Suppressor macrophage treated with lipopolysaccharide for 4 hours (primary cell): ENCODE data around the gene TBRG1.
"Not testable (repeated sequence)": the region's sequence is repeated elsewhere in the genome, so short reads cannot be mapped to it uniquely, and the experiment has no call there.

Source experiments
- DNase-seq: peaks from one replicate; pipeline ENCODE4 v3.0.0-alpha.2; 2020

TBRG1 gene, protein sequence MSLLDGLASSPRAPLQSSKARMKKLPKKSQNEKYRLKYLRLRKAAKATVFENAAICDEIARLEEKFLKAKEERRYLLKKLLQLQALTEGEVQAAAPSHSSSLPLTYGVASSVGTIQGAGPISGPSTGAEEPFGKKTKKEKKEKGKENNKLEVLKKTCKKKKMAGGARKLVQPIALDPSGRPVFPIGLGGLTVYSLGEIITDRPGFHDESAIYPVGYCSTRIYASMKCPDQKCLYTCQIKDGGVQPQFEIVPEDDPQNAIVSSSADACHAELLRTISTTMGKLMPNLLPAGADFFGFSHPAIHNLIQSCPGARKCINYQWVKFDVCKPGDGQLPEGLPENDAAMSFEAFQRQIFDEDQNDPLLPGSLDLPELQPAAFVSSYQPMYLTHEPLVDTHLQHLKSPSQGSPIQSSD

DNA sequence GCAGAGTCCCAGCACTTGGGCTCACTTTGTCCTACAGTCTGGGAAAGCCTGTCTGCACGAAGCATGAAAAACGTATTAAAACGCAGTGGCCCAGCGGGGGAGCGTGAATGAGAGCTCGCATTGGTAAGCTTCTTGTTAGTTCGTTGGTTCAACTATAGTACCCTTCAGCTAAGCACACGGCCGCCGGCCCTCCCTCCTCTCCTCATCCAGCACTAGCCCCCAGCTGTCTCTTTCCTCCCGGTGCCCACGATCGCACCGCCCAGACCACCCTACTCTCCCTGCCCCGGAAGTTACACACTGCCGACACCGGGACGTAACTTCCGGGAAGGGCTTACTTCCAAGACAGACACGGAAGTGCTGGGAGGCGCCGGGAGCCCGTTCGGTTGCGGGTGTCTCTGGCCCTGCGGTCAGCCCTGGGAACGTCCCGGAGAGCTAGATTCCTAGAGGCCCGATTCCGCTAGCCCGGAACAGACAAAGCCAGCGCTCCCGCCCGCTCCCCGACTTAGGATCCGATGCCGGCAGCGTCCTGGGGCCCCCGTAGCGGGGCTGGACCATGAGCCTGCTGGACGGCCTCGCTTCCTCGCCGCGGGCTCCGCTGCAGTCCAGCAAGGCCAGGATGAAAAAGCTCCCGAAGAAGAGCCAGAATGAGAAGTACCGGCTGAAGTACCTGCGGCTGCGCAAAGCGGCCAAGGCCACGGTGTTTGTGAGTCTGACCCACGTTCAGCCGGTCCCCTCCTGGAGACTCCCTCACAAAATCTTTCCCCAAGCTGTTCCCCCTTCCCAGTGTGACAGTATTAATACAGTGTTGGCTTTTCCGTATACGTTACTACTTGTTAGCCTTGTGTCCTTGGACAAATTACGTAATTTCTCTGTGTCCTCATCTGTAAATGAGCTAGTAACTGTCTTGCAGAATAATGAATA is at the start of gene TBRG1:
Gene TBRG1 (plus strand): TSS at position 334 of the 921 bp plus-strand sequence. CDS start 220 bp downstream, at position 554.
- peak; percentile 93 for DNase-seq

DNA sequence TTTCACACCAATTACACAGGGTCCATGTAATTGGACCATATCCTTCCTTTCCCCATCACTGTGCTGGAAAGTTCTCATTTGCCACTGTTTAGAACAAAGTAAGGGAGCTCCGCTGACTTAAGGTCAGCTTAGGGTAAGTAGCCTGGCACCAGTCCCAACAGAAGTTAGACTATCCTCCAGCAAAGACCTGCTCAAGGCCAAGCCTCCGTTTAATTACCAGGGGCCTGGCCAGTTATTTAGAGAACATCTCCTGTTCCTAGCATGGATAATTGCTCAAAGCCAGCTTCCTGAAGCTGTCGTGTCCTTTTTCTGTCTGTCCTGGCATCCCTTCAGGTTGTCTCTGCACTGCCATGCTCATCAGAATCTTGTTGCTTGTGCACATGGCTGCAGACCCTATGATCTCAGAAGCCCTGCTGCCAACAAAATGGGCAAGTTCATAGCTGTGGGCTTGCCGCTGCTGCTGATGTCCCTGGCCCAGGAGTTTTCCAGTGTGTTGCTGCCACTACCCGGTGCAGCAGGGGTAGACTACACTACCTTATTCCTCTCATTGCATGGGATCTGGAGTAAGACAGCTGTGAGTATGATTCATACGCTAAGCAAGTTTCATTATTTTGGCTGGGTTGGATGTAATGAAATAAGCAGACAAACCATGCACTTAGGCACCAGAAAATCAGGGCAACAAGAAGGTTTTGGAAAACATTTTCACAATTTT is 44.8 kb upstream of the TBRG1 start:
- DNase-seq = no peak

DNA sequence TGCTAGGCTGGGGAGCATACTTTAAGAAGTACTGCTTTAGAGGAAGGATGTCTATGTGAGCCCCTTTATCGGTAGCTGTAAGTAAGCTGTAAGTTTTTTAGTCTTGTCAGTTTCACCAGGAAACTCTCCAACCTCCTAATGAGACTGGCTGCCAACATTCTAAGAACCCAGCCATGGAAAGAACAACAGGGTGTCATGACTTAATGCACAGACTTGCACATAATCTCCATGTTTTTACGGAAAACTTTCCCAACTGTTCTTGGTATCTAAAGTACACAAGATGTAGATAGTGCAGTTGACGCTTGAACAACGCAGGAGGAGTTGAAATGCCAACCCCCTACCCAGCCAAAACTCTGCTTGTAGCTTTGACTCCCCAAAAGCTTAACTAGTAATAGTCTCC is 43.9 kb upstream of the TBRG1 start:
- DNase-seq = no peak

DNA sequence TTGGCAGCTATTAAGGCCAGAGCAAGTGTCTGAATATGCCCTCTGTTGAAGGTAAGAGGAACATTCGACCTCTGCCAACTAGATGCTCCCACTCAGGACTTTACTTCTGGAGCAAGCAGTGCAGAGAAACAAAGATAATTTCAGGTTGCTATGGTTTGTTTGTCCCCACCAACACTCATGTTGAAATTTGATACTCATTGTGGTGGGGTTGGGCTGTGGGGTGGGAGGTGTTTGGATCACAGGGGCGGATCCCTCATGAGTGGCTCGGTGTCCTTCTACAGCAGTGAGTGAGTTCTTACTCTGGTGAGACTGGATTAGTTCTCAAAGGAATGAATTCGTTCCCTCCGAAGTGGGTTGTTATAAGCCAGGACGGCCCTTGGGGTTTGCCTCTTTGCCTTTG is 40.8 kb upstream of the TBRG1 start:
- no peak for DNase-seq

DNA sequence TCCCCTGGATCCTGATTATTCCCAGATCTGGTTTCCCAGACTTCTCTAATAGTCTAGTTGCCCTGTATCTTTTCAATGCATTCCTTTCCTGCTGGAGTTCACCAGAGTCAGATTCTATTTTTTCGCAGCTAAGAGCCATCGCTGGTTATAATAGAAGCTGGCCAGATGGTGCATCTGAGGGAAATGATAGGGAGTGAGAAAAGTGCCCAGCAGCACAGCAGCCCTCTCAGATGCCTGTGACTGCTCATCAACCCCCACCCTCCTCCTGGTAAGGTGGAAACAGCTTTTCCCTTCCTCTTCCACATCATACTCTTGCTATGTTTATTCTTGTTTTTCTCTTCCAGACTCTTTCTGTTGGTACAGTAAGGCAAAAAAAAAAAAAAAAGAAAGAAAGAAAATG is 40.1 kb upstream of the TBRG1 start:
- DNase-seq = no peak

DNA sequence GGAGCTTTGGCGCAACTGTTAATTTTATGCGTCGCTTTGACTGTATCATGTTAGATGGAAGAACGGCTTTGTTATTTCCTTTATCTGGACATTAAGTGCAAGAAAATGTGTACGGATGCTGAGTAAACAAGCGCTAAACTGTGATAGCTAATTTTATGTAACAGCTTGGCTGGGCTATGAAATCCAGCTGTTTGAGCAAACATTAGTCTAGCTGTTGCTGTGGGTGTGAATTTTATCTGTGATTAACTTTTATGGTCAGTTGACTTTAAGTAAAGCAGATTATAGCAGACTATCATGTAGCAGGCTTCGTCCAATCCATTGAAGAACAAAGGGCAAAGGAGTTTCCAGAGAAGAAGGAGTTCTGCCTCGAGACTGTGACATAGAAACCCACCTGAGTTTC is 38.9 kb upstream of the TBRG1 start:
- DNase-seq = no peak

DNA sequence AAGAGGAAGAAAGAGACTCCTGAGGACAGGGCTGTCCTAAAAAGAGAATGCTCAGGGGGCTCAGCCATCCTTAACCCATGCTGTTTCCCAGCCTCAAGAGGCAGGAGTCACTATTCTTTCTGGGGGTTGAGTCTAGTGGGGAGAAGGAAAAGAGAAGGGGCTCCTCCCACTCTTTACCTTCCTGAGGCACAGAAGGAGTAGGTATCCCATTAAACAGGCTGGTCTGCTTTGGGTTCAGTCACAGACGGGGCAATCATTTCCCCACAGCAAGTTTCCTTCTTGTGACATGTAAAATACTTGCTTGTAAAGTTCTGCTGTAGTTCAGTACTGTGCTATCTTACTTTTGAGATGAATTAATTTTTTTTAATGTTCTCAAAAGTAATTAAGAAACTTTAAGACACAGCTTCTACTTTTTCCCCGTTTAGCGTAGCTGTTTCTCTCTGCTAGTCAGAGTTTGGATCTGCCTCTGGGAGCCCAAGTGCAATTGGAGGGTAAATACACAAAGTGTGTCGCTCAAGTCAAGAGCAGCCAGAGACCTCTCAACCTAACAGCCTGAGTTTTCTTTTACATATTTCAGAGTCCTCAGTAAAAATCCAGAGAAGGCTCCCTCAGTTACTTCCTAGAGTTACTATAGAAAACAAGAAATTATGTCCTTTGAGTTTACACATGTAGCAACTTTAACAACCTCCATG is 37.8 kb upstream of the TBRG1 start:
- no peak for DNase-seq

DNA sequence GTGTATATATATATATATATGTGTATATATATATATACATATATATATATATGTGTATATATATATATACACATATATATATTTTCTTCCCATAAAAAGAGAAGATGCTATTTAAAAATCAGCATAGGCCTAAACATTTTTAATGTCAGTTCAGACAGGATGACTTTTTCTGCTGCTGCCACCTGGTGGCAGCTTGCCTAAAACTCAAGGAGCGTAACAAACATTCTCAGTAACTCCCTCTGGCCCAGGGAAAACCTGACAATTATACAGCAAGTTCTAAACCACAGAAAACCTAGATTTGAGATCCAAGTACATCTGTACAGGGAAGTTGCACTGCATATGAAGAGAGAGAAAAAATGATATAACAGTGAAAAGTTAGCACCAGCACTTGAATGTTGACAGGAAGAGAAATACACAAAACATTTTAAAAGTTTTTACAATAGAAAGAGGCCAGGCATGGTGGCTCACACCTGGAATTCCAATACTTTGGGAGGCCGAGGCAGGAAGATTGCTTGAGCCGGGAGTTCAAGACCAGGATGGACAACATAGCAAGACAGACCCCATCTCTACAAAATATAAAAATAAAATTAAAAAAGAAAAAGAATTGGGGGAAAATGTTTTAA is 36.3 kb upstream of the TBRG1 start:
- peak; percentile 73 for DNase-seq

DNA sequence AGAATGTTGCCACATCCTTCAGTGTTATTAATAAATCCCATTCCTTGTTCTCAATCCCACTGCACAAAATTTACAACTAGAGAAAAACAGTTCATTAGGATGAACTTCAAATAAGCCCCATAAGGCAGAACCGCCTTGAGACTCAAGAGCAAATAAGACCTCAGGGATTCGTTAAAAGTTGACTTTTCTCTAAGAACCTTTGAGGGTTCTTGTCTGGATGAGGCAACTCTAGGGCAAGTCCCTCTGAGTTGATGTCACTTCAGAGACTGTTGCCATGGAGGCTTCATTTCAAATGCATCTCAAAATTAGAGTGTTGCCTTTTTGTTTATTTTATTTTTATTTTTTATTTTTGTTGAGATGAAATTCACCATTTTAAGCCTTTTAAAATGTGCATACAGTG is 31.2 kb upstream of the TBRG1 start:
- no peak for DNase-seq

DNA sequence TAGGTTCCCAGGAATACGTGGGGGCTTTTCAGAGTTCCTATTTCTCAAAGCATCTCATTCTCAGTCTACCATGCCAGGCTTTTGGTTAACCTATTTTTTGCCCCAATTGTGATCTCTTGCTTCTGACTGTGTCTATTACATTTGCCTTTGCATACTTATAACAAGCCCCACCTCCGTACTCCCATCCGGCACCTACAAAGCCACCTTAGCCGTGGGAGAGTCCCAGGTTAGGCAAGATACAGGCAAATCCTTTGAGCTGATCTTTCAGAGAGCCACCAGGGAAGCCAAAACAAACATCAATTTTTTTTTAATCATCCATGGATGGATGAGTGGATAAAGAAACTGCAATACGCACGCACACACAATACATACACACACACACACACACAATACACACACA is 30.0 kb upstream of the TBRG1 start:
- no peak for DNase-seq

DNA sequence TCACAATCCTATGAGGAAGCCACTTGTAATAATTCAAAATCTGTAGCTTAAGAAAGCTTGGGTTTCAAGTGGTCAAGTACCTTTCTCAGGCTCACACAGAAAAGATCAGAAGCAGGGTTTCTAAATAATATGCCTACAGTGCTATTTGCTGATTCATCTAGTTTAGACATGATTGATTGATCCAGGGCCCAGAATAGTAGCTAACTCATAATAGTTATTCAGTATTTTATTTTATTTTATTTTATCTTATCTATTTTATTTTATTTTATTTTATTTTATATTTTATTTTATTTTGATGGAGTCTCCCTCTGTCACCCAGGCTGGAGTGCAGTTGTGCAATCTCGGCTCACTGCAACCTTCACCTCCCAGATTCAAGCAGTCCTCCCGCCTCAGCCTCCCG is 27.4 kb upstream of the TBRG1 start:
- no peak for DNase-seq

DNA sequence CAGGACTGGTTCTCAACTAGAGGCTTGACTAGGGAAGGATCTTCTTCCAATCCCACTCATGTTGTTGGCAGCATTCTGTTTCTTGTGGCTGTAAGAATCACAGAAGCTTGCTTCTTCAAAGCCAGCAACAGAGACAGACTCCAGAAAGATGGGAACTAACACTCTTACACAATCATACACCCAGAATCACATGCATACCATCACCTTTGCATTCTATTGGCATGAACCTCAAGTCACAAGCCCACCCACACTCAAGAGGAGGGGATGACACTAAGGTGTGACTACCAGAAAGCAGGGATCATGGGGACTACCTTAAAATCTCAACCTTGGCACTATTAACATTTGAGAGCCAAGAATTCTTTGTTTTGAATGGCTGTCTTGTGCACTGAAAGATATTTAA is 25.0 kb upstream of the TBRG1 start:
- DNase-seq = no peak

DNA sequence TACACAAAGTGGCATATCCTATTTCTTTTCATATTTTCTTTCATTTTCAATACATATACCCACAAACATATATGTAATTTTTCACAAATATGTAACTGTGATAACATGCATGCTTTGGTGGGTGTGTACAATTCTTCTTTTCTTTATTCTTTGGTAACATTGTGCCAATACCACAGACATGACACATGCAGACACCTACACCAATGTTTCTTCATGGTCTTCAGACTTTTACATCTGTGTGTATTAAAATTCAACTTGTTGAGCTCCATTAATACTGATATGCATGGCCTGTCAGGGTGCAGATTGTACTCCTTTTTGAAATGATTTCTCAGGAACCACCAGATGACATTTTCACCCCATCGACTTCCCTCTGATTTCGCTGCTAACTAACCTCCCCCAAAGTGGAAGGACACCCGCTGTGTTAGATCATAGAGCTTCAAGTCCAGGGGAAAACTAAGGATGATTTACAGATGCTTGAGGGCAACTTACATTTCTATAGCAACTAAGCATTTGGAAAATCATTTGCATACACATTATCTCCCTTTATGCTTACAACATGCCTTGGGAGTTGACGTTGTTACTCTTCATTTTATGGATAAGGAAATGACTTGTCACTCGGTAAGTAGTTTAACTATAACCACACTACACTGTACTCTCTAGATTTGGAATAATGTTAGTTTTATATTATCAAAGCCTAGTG is 21.9 kb upstream of the TBRG1 start:
- no peak for DNase-seq

DNA sequence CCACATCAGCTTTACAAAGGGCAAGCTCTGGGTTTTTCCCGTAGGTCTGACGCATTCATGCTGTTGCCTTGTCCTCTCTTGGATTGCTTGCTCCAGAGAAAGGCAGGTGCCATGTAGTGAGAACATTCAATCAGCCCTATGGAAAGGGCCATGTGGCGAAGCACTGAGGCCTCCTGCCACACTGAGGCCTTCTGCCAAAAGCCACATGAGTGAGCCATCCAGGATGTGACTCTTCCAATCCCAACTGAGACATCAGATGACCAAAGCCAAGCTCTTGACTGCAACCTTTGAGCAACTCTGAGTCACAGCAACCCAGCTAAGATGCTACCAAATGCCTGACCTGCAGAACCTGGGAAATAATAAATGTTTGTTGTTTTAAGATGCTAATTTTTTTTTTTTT is 20.5 kb upstream of the TBRG1 start:
- DNase-seq = peak; percentile 40

DNA sequence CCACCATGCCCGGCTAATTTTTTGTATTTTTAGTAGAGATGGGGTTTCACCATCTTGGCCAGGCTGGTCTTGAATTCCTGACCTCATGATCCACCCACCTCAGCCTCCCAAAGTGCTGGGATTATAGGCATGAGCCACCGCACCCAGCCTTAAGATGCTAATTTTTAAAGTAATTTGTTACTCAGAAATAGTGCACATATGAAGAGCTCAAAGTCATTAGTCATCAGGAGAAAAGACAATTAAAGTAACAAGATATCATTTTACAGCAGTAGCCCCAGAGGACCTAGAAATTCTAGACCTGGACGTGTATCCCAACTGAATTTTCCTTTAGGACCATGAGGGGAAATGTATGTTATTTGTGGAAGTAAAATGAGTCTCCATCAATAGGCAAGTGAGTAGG is 19.9 kb upstream of the TBRG1 start:
- not testable (repeated sequence) for DNase-seq

DNA sequence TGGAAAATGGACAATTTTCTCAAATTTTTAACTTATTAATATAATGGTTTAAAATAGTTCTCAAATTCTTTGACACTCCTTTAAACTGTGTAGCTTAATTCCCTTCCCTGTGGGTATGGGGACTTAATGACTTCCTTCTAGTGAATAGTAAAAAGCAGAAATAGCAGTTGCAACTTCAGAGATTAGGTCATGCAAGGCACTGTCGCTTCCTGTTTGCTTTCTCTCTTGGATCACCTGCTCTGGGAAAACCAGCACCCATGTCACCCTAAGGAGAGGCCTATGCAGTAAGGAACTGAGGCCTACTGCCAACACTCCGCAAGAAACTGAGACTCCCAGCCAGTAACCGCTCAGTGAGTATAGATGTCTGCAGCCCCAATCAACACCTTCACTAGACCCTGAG is 16.9 kb upstream of the TBRG1 start:
- peak; percentile 82 for DNase-seq

DNA sequence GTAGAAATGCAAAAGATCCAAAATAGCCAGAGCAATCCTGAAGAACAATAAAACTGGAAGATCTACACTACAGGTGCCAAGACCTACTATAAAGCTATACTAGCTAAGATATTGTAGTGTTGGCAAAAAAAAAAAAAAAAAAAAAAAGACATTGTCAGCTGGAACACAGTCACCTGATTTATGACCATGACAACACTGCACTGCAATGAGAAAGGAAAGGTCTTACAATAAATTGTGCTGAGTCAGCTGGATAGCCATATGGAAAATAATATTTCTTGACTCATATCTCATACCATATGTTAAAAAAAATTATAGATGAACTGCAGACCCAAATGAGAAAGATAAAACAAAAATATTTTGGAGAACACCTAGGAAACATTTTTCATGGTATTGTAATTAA is 14.5 kb upstream of the TBRG1 start:
- DNase-seq = peak; percentile 4

DNA sequence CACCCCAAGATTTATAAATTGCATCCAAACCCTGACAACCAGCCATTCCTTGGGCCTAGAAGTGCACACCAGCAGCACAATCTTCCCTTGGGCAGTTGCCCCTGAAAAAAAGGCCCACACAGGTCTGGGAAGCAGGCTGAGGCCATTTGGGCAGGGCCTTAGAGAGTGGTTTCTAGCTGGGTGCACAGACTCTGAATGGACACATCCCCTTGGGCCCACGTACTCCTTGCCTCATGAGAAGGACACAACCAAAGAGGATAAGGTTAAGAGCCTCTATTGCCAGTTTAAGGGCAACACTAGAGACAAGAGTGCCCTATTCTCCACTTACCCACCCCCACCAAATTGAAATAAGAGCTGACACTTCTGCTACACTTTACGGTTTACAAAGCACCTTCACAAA is 12.4 kb upstream of the TBRG1 start:
- no peak for DNase-seq

DNA sequence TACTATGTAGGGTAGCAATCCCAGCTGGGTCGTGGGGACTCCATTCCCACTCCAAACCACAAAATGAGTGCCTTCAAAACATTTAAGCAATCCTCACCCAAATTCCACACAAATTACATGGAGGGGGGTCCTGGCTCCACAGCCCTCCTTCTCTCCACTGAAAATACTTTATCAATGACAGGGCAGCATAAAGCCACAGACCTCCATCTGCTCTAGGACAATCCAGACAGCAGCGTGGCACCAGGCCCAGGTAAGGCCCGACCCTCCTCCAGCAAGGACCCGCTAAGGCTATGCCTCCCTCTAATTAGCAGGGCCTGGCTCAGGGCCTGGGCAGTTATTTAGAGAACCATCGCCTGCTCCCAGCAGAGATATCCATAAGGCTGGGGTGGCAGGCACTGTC is 11.6 kb upstream of the TBRG1 start, which contains the start of gene PANX3:
Gene PANX3 (plus strand): TSS at position 365 of the 400 bp plus-strand sequence. CDS start 129 bp downstream, outside the sequence.
- no peak for DNase-seq

DNA sequence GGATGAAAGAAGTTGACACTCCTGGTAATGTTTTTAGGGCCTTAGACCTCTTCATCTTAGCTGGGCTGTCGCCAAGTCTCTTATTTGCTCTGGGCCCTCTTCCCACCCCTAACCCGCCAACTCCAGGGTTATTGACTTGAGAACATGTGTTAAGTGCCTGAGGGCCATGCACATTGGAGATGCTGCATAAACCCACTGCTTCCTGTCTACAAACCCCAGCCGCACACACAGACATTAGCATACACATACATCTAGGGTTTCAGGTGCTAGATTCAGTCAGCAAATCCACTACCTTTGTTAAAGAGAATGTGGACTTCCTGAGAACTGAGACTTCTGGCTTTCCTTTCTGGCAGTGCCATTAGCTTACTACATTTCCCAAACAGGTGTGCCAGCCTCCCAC is 10.6 kb upstream of the TBRG1 start:
- DNase-seq = no peak

DNA sequence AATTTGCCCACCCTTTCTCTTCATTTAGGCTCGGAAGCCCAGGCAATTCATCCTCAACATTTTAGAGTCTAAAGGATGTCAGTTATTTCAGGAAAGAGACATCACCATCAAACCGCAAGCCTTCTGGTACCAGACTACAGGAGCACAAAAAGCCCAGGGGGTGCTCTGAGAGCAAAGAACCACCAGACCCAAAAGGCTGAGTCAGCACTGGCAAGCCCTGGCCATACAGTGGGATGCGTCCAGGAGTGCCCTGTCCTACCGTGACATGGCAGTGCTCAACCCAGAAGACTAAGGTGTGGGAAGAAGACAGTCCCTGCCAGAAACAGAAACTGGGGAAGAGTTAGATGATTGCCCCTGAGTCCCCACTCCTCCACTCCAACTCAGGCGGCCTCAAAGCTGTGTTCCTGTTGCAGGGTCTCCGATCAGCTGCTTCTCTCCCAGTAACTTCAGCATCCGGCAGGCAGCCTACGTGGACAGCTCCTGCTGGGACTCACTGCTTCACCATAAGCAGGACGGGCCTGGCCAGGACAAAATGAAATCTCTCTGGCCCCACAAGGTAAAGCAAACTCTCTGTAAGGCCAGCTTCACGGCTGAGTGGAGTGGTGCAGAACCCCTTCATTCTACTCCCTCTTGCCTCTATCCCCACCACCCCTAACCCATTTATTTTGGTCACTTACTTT is 10.0 kb upstream of the TBRG1 start:
- no peak for DNase-seq
